Liver (tissue), 9 donors: ENCODE results near the gene HS3ST2. TPM values are rescaled to one million over a fixed set of nuclear protein-coding genes. Genes with fewer than 3 reads are reported as not detected.

Experiments
- DNase-seq: peaks from one replicate; pipeline ENCODE4 v3.0.0-alpha.2; 2017; ENCODE audit warnings: low spot score
- H3K27ac ChIP-seq, 2 donors: one replicate each; pipeline ENCODE4 v1.7.0; 2013; ENCODE audit warnings: inconsistent platforms in 2 of 2, low read length in 2 of 2, control low read depth in 1 of 2, low read depth in 1 of 2, mild to moderate bottlenecking in 1 of 2
- H3K27me3 ChIP-seq, 4 donors: one replicate each; pipeline versions ENCODE4 v1.6.1 to v1.7.0; 2013; ENCODE audit warnings: low read length in 3 of 4, inconsistent platforms in 1 of 4, mild to moderate bottlenecking in 1 of 4, moderate library complexity in 1 of 4; ENCODE audit not compliant: control insufficient read depth in 4 of 4, insufficient read depth in 4 of 4
- H3K36me3 ChIP-seq, 4 donors: one replicate each; pipeline versions ENCODE4 v1.6.1 to v1.7.0; 2013; ENCODE audit warnings: low read length in 3 of 4, mild to moderate bottlenecking in 3 of 4, low read depth in 1 of 4, moderate library complexity in 1 of 4; ENCODE audit not compliant: control insufficient read depth in 4 of 4, insufficient read depth in 3 of 4
- H3K4me1 ChIP-seq, 4 donors: one replicate each; pipeline versions ENCODE4 v1.6.1 to v1.7.0; 2013; ENCODE audit warnings: low read length in 3 of 4, mild to moderate bottlenecking in 3 of 4, moderate library complexity in 1 of 4; ENCODE audit not compliant: control insufficient read depth in 4 of 4, insufficient read depth in 4 of 4
- H3K4me3 ChIP-seq, 3 donors: one replicate each; pipeline versions ENCODE4 v1.6.1 to v1.7.0; 2013; ENCODE audit warnings: low read length in 3 of 3, control low read depth in 1 of 3, low read depth in 1 of 3, mild to moderate bottlenecking in 1 of 3
- H3K9ac ChIP-seq, 2 donors: one replicate each; pipeline ENCODE4 v1.7.0; 2013; ENCODE audit warnings: low read length in 2 of 2, mild to moderate bottlenecking in 2 of 2, moderate library complexity in 2 of 2, control low read depth in 1 of 2, low read depth in 1 of 2
- H3K9me3 ChIP-seq, 4 donors: one replicate each; pipeline versions ENCODE4 v1.6.1 to v1.7.0; 2013; ENCODE audit warnings: low read length in 3 of 4; ENCODE audit not compliant: control insufficient read depth in 4 of 4
- ATF3 ChIP-seq: IDR thresholded peaks from 2 replicates; pipeline ENCODE4 v1.6.1; 2016; ENCODE audit warnings: antibody characterized with exemption
- CTCF ChIP-seq: fragments of 150-350 bp; IDR thresholded peaks from 2 replicates; pipeline ENCODE4 v1.5.1; 2017; ENCODE audit warnings: improper control_type of control experiment, low read depth, low read length; ENCODE audit not compliant: missing input control
- EGR1 ChIP-seq, 2 donors: IDR thresholded peaks; 2 replicates each; pipeline ENCODE4 v1.6.1; 2016 to 2018; ENCODE audit warnings: antibody characterized with exemption in 2 of 2, low read depth in 2 of 2
- FOXA1 ChIP-seq: IDR thresholded peaks from 2 replicates; pipeline ENCODE4 v1.6.1; 2016; ENCODE audit warnings: antibody characterized with exemption
- FOXA2 ChIP-seq: IDR thresholded peaks from 2 replicates; pipeline ENCODE4 v1.6.1; 2016; ENCODE audit warnings: antibody characterized with exemption
- GABPA ChIP-seq, 2 donors: IDR thresholded peaks in 1 of 2; conservative IDR thresholded peaks in 1 of 2; 2 replicates each; pipeline ENCODE4 v1.6.1; 2016; ENCODE audit warnings: antibody characterized with exemption in 2 of 2, mild to moderate bottlenecking in 1 of 2, moderate library complexity in 1 of 2
- HNF4A ChIP-seq, 2 donors: conservative IDR thresholded peaks; 2 replicates each; pipeline ENCODE4 v1.6.1; 2016; ENCODE audit warnings: antibody characterized with exemption in 2 of 2, mild to moderate bottlenecking in 2 of 2
- HNF4G ChIP-seq: IDR thresholded peaks from 2 replicates; pipeline ENCODE4 v1.6.1; 2016; ENCODE audit warnings: antibody characterized with exemption
- JUND ChIP-seq, 2 donors: IDR thresholded peaks; 2 replicates each; pipeline ENCODE4 v1.6.1; 2016; ENCODE audit warnings: antibody characterized with exemption in 2 of 2
- MAX ChIP-seq: IDR thresholded peaks from 2 replicates; pipeline ENCODE4 v1.6.1; 2016; ENCODE audit warnings: antibody characterized with exemption
- NR2F2 ChIP-seq: IDR thresholded peaks from 2 replicates; pipeline ENCODE4 v1.6.1; 2016; ENCODE audit warnings: antibody characterized with exemption
- RAD21 ChIP-seq, 2 donors: IDR thresholded peaks; 2 replicates each; pipeline ENCODE4 v1.6.1; 2016; ENCODE audit warnings: antibody characterized with exemption in 2 of 2, mild to moderate bottlenecking in 2 of 2
- RXRA ChIP-seq, 2 donors: IDR thresholded peaks; 2 replicates each; pipeline ENCODE4 v1.6.1; 2017 to 2018; ENCODE audit warnings: antibody characterized with exemption in 2 of 2, mild to moderate bottlenecking in 1 of 2
- SP1 ChIP-seq: IDR thresholded peaks from 2 replicates; pipeline ENCODE4 v1.6.1; 2018; ENCODE audit warnings: antibody characterized with exemption, mild to moderate bottlenecking
- TAF1 ChIP-seq: conservative IDR thresholded peaks from 2 replicates; pipeline ENCODE4 v1.6.1; 2016; ENCODE audit warnings: antibody characterized with exemption, mild to moderate bottlenecking
- YY1 ChIP-seq: IDR thresholded peaks from 2 replicates; pipeline ENCODE4 v1.6.1; 2016; ENCODE audit warnings: antibody characterized with exemption, mild to moderate bottlenecking
- WGBS: extraction: QIAGEN DNeasy Blood & Tissue Kit; methylation state at CpG from one replicate; pipeline ENCODE4 v1.1.7; 2013; 5-methylcytosine and 5-hydroxymethylcytosine counted together
- polyA plus RNA-seq, 2 donors: library from polyadenylated mRNA; stranded (reverse) in 1 of 2; unstranded in 1 of 2; fragments of 200-250 nt in 1 of 2; fragments of >200 nt in 1 of 2; fragmentation: Nextera tagmentation in 1 of 2; extraction: Ambion mirVana in 1 of 2; gene quantifications; one replicate each; pipeline versions ENCODE4 v1.2.1 to v1.2.3, GENCODE V29; 2013 to 2015
- total RNA-seq, 2 donors: library from RNA; depleted of rRNA; stranded (reverse); fragments of >200 nt; gene quantifications; one replicate each; pipeline ENCODE4 v1.2.3, GENCODE V29; 2014
- TF ChIP-seq, protein P1 (sequence below): IDR thresholded peaks from 2 replicates; pipeline ENCODE4 v1.6.1; 2016; ENCODE audit warnings: antibody characterized with exemption, mild to moderate bottlenecking
- TF ChIP-seq, protein P2 (sequence below): IDR thresholded peaks from 2 replicates; pipeline ENCODE4 v1.6.1; 2016; ENCODE audit warnings: antibody characterized with exemption
- donor health status: healthy.
- donor health status: healthy.
- donor health status: healthy.
- donor health status: healthy.
- donor health status: healthy.

The HS3ST2 gene
- total and polyA plus RNA-seq, 4 donors: 0.08 to 0.14 (median 0.09) TPM; not detected in 1

GRCh38 chr16:22945361-22945760 is 131.4 kb downstream of the HS3ST2 start (continued):
- no peak for TF ChIP-seq MAX
- no peak for TF ChIP-seq ATF3
- TF ChIP-seq YY1: no peak

GRCh38 chr16:22946433-22946832 is 132.5 kb downstream of the HS3ST2 start:
- Histone ChIP-seq H3K4me1 (peaks cover 0 to 8% (median 3%) of the 10 kb centered on the region in 4 donors), H3K27me3 (peaks cover 0 to 10% (median 2%) of the 10 kb centered on the region in 4 donors), H3K4me3 (no peak overlapping the region), H3K9ac (no peak overlapping the region), H3K27ac (no peak overlapping the region), H3K36me3 (no peaks in the 10 kb centered on the region), H3K9me3 (no peaks in the 10 kb centered on the region)
- DNase-seq: no peak
- TF ChIP-seq, protein P1, sequence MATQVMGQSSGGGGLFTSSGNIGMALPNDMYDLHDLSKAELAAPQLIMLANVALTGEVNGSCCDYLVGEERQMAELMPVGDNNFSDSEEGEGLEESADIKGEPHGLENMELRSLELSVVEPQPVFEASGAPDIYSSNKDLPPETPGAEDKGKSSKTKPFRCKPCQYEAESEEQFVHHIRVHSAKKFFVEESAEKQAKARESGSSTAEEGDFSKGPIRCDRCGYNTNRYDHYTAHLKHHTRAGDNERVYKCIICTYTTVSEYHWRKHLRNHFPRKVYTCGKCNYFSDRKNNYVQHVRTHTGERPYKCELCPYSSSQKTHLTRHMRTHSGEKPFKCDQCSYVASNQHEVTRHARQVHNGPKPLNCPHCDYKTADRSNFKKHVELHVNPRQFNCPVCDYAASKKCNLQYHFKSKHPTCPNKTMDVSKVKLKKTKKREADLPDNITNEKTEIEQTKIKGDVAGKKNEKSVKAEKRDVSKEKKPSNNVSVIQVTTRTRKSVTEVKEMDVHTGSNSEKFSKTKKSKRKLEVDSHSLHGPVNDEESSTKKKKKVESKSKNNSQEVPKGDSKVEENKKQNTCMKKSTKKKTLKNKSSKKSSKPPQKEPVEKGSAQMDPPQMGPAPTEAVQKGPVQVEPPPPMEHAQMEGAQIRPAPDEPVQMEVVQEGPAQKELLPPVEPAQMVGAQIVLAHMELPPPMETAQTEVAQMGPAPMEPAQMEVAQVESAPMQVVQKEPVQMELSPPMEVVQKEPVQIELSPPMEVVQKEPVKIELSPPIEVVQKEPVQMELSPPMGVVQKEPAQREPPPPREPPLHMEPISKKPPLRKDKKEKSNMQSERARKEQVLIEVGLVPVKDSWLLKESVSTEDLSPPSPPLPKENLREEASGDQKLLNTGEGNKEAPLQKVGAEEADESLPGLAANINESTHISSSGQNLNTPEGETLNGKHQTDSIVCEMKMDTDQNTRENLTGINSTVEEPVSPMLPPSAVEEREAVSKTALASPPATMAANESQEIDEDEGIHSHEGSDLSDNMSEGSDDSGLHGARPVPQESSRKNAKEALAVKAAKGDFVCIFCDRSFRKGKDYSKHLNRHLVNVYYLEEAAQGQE: no peak
- no peak for TF ChIP-seq FOXA2
- TF ChIP-seq YY1: no peak
- TF ChIP-seq EGR1 (IDR thresholded peaks at IDR 0.05; ENCODE audit: low read depth in 2 of 2): no peak
- no peak for TF ChIP-seq HNF4A (conservative IDR thresholded peaks at IDR 0.05)
- TF ChIP-seq NR2F2: no peak
- no peak for TF ChIP-seq SP1
- TF ChIP-seq RXRA (IDR thresholded peaks at IDR 0.05): no peak
- no peak for TF ChIP-seq FOXA1
- no peak for TF ChIP-seq HNF4G
- TF ChIP-seq GABPA (IDR thresholded peaks at IDR 0.05 in 1 of 2, conservative IDR thresholded peaks at IDR 0.05 in 1 of 2): no peak
- TF ChIP-seq CTCF: no peak
- TF ChIP-seq MAX: no peak
- TF ChIP-seq ATF3: no peak
- TF ChIP-seq JUND (IDR thresholded peaks at IDR 0.05): no peak
- no peak for TF ChIP-seq RAD21 (IDR thresholded peaks at IDR 0.05)
- TF ChIP-seq TAF1: no peak
- TF ChIP-seq, protein P2, sequence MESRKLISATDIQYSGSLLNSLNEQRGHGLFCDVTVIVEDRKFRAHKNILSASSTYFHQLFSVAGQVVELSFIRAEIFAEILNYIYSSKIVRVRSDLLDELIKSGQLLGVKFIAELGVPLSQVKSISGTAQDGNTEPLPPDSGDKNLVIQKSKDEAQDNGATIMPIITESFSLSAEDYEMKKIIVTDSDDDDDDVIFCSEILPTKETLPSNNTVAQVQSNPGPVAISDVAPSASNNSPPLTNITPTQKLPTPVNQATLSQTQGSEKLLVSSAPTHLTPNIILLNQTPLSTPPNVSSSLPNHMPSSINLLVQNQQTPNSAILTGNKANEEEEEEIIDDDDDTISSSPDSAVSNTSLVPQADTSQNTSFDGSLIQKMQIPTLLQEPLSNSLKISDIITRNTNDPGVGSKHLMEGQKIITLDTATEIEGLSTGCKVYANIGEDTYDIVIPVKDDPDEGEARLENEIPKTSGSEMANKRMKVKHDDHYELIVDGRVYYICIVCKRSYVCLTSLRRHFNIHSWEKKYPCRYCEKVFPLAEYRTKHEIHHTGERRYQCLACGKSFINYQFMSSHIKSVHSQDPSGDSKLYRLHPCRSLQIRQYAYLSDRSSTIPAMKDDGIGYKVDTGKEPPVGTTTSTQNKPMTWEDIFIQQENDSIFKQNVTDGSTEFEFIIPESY: no peak
- 65% methylated on average over 2 of the region's 2 CpGs for WGBS
